Trophoblast cell (in vitro differentiated cells and primary cell): ENCODE measurements around the gene ZNF518B.
A peak's percentile ranks its signal among the peaks of the same experiment; 100 is the strongest.

Experiments
- DNase-seq, 2 donors: peaks; one replicate each; pipeline ENCODE4 v3.0.0-alpha.2; 2016
- H2AFZ ChIP-seq: 2 replicates; pipeline ENCODE4 v1.6.1; 2013; ENCODE audit warnings: low read length, moderate library complexity, mild to moderate bottlenecking; ENCODE audit not compliant: insufficient read depth, poor library complexity
- H2AK5ac ChIP-seq: 2 replicates; pipeline ENCODE4 v1.6.1; 2013; ENCODE audit warnings: mild to moderate bottlenecking, low read length
- H2BK120ac ChIP-seq: 2 replicates; pipeline ENCODE4 v1.6.1; 2013; ENCODE audit warnings: low read length, mild to moderate bottlenecking, moderate library complexity; ENCODE audit not compliant: insufficient read depth, poor library complexity
- H2BK12ac ChIP-seq: 2 replicates; pipeline ENCODE4 v1.6.1; 2013; ENCODE audit warnings: mild to moderate bottlenecking, low read length, moderate library complexity
- H2BK5ac ChIP-seq: 2 replicates; pipeline ENCODE4 v1.6.1; 2013; ENCODE audit warnings: low read length, low read depth, moderate library complexity, mild to moderate bottlenecking; ENCODE audit not compliant: poor library complexity
- H3K14ac ChIP-seq: 2 replicates; pipeline ENCODE4 v1.6.1; 2013; ENCODE audit warnings: mild to moderate bottlenecking, low read length
- H3K18ac ChIP-seq: 2 replicates; pipeline ENCODE4 v1.6.1; 2013; ENCODE audit warnings: mild to moderate bottlenecking, low read length
- H3K23ac ChIP-seq: 2 replicates; pipeline ENCODE4 v1.6.1; 2013; ENCODE audit warnings: low read length
- H3K27ac ChIP-seq: 2 replicates; pipeline ENCODE4 v1.5.1; 2013; ENCODE audit warnings: low read depth, mild to moderate bottlenecking, inconsistent platforms, low read length, moderate library complexity
- H3K27me3 ChIP-seq: 2 replicates; pipeline ENCODE4 v1.6.1; 2013; ENCODE audit warnings: inconsistent platforms, mild to moderate bottlenecking, low read length, moderate library complexity; ENCODE audit not compliant: insufficient read depth
- H3K36me3 ChIP-seq, 2 experiments: 1 replicate in 1 of 2; 2 replicates in 1 of 2; pipeline ENCODE4 v1.6.1; 2013; ENCODE audit warnings: low read length in 2 of 2, mild to moderate bottlenecking in 2 of 2, moderate library complexity in 1 of 2; ENCODE audit not compliant: insufficient read depth in 2 of 2, control insufficient read depth in 1 of 2
- H3K4ac ChIP-seq: 2 replicates; pipeline ENCODE4 v1.6.1; 2013; ENCODE audit warnings: low read depth, mild to moderate bottlenecking, low read length, moderate library complexity
- H3K4me1 ChIP-seq, 2 experiments: 1 replicate in 1 of 2; 2 replicates in 1 of 2; pipeline ENCODE4 v1.6.1; 2013; ENCODE audit warnings: low read length in 2 of 2, mild to moderate bottlenecking in 2 of 2, moderate library complexity in 1 of 2; ENCODE audit not compliant: insufficient read depth in 2 of 2, control insufficient read depth in 1 of 2
- H3K4me2 ChIP-seq: 2 replicates; pipeline ENCODE4 v1.6.1; 2013; ENCODE audit warnings: inconsistent platforms, mild to moderate bottlenecking, low read length, moderate library complexity
- H3K4me3 ChIP-seq: 2 replicates; pipeline ENCODE4 v1.5.1; 2013; ENCODE audit warnings: mild to moderate bottlenecking, low read depth, low read length, inconsistent platforms
- H3K79me1 ChIP-seq: one replicate; pipeline ENCODE4 v1.6.1; 2013; ENCODE audit warnings: low read length
- H3K79me2 ChIP-seq: 2 replicates; pipeline ENCODE4 v1.6.1; 2013; ENCODE audit warnings: low read length, mild to moderate bottlenecking; ENCODE audit not compliant: control insufficient read depth, insufficient read depth, poor library complexity
- H3K9ac ChIP-seq: 2 replicates; pipeline ENCODE4 v1.6.1; 2013; ENCODE audit warnings: mild to moderate bottlenecking, low read length
- H3K9me3 ChIP-seq: 2 replicates; pipeline ENCODE4 v1.6.1; 2013; ENCODE audit warnings: low read depth, mild to moderate bottlenecking, control low read depth, inconsistent platforms, low read length; ENCODE audit not compliant: insufficient read depth
- H4K12ac ChIP-seq: 2 replicates; pipeline ENCODE4 v1.6.1; 2013; ENCODE audit warnings: low read depth, mild to moderate bottlenecking, low read length, moderate library complexity
- H4K8ac ChIP-seq: 2 replicates; pipeline ENCODE4 v1.6.1; 2013; ENCODE audit warnings: low read depth, mild to moderate bottlenecking, low read length, moderate library complexity
- H4K91ac ChIP-seq: one replicate; pipeline ENCODE4 v1.6.1; 2013; ENCODE audit warnings: low read depth, mild to moderate bottlenecking, low read length, moderate library complexity
- WGBS: extraction: QIAGEN DNeasy Blood & Tissue Kit; methylation state at CpG from one replicate; pipeline ENCODE4 v1.1.7; 2013; ENCODE audit warnings: missing lambda C conversion rate; ENCODE audit not compliant: insufficient read length, insufficient coverage; ENCODE audit errors: extremely low coverage; 5-methylcytosine and 5-hydroxymethylcytosine counted together

ZNF518B gene

DNA sequence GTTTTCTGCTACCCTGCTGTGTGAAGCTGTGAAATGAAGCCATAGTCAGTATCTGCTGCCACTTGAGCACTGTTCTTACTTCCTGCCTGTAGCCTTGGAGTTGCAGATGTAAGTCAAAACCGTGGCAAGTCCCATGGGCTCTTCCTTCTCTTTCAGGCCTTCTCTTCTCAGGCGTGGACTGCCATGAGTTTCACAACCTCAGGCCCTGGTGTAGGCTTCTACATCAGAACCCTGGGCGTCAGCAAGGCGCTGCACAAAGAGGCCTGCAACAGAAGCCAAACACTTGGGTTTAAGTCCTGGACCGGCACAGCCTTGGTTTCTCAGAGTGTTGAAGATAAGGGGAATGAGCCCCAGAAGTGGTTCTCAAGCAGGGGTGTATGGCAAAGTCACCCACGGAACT is 2.5 kb downstream of the ZNF518B start:
- H4K91ac ChIP-seq, result no peak overlapping the region
- H2BK12ac ChIP-seq, result no peak overlapping the region
- no peak overlapping the region for H2AK5ac ChIP-seq
- DNase-seq, result no peak
- no peak overlapping the region for H3K23ac ChIP-seq
- H2BK5ac ChIP-seq, result no peak overlapping the region
- no peak overlapping the region for H4K12ac ChIP-seq
- no peak overlapping the region for H2AFZ ChIP-seq
- H4K8ac ChIP-seq, result no peak overlapping the region
- H3K36me3 ChIP-seq, result peaks cover 14 to 31% of the 10 kb centered on the region in 2 experiments
- no peak overlapping the region for H2BK120ac ChIP-seq
- peak overlapping the region; percentile 10 for H3K4ac ChIP-seq
- H3K4me2 ChIP-seq, result no peak overlapping the region
- H3K9ac ChIP-seq, result no peak overlapping the region
- peaks cover 8% of the 10 kb centered on the region for H3K9me3 ChIP-seq
- peaks cover 4% of the 10 kb centered on the region for H3K79me2 ChIP-seq
- H3K18ac ChIP-seq, result no peak overlapping the region
- no CpG with 5 or more reads among the region's 6 CpGs for WGBS
- H3K79me1 ChIP-seq, result peaks cover 10% of the 10 kb centered on the region
- H3K4me1 ChIP-seq, result peaks cover 2 to 10% of the 10 kb centered on the region in 2 experiments
- no peak overlapping the region for H3K27ac ChIP-seq
- H3K4me3 ChIP-seq, result no peak overlapping the region
- H3K14ac ChIP-seq, result no peak overlapping the region
- H3K27me3 ChIP-seq, result no peaks in the 10 kb centered on the region

DNA sequence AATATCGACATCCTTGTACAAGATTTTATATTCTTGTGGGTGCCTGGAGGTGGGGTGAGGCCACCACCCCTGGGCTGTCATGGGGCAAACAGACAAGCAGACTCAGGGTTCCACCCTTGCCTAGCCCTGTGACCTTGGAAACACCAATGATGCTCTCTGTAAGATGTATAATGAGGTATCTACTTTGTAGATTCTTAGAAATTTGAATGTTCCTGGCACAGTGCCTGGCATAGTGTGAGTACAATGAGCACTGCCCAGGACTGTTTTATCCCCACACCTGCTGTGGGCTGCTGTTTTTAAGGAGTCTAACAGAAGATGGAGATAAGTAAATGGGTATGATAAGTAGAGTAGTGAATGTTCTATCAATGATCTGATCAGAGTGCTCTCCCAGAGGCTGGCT is 3.1 kb downstream of the ZNF518B start:
- Histone ChIP-seq H2BK5ac (no peak overlapping the region), H4K12ac (no peak overlapping the region), H3K4me2 (no peak overlapping the region), H3K23ac (no peak overlapping the region), H3K14ac (no peak overlapping the region), H3K18ac (no peak overlapping the region), H3K4me3 (no peak overlapping the region), H4K91ac (no peak overlapping the region), H3K4ac (no peak overlapping the region), H3K79me1 (peaks cover 10% of the 10 kb centered on the region), H3K4me1 (peaks cover 2 to 10% of the 10 kb centered on the region in 2 experiments), H4K8ac (no peak overlapping the region), H3K36me3 (peaks cover 14 to 31% of the 10 kb centered on the region in 2 experiments), H3K27ac (no peak overlapping the region), H3K79me2 (peaks cover 4% of the 10 kb centered on the region), H2BK120ac (no peak overlapping the region), H3K27me3 (no peaks in the 10 kb centered on the region), H2AFZ (no peak overlapping the region), H3K9ac (no peak overlapping the region), H2AK5ac (no peak overlapping the region), H3K9me3 (peaks cover 8% of the 10 kb centered on the region), H2BK12ac (no peak overlapping the region)
- DNase-seq, result no peak
- no CpG with 5 or more reads among the region's 1 CpG for WGBS

DNA sequence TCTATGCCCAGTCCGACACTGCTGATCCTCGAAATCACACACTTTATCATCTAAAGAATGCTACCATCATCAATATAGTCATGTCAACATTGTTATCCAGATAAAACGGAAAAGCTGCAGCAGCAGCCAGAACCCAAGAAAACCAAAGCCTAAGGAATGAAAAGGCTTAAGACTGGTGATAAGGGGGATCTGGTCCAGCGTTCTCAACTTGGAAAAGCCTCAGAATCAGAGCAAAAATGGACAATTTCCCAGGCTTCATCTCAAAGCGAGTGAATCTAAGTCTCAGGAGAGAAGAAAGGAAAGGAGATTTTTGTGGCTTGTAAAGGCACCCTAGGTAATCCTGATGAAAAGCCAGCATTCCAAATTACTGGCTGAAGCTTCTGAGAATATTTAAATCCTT is 8.2 kb downstream of the ZNF518B start:
- Histone ChIP-seq H3K23ac (no peak overlapping the region), H3K79me2 (peaks cover 1% of the 10 kb centered on the region), H3K79me1 (no peaks in the 10 kb centered on the region), H3K14ac (no peak overlapping the region), H3K27ac (no peak overlapping the region), H4K91ac (no peak overlapping the region), H2AFZ (no peak overlapping the region), H3K4me3 (no peak overlapping the region), H2BK12ac (no peak overlapping the region), H2BK120ac (no peak overlapping the region), H2AK5ac (no peak overlapping the region), H4K8ac (no peak overlapping the region), H3K36me3 (peaks cover 21 to 55% of the 10 kb centered on the region in 2 experiments), H3K9ac (no peak overlapping the region), H3K4ac (no peak overlapping the region), H3K18ac (no peak overlapping the region), H3K9me3 (peaks cover 2% of the 10 kb centered on the region), H3K4me2 (no peak overlapping the region), H3K27me3 (no peaks in the 10 kb centered on the region), H4K12ac (no peak overlapping the region), H3K4me1 (no peaks in the 10 kb centered on the region), H2BK5ac (no peak overlapping the region)
- no peak for DNase-seq
- no CpG with 5 or more reads among the region's 5 CpGs for WGBS

DNA sequence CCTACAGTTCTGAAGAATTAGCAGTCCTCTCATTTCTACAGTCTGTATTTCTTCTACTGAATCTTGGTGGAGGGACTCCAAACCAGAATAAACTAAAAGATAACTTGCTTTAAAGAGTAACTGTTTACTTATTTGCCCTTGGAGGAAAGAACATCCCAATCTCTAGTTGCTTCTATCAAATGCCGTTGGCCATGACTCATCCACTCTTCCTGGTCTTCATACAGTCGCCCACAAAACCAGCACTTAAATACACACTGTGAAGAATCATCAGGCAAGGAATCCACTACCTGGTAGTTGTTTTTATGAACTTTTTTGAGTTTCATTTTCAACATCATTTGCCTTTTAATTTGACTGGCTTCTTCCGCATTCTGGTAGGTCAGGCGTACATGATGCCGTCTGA is 14.2 kb downstream of the ZNF518B start:
- no peaks in the 10 kb centered on the region for H3K79me1 ChIP-seq
- H3K9me3 ChIP-seq, result peaks cover 4% of the 10 kb centered on the region
- no peak overlapping the region for H2BK5ac ChIP-seq
- H4K12ac ChIP-seq, result no peak overlapping the region
- H2BK12ac ChIP-seq, result no peak overlapping the region
- H3K4me1 ChIP-seq, result peaks cover 2 to 4% of the 10 kb centered on the region in 2 experiments
- no peaks in the 10 kb centered on the region for H3K79me2 ChIP-seq
- no peak overlapping the region for H3K27ac ChIP-seq
- no peak overlapping the region for H3K23ac ChIP-seq
- H4K8ac ChIP-seq, result no peak overlapping the region
- H3K4ac ChIP-seq, result no peak overlapping the region
- no peak overlapping the region for H3K4me2 ChIP-seq
- H3K36me3 ChIP-seq, result peaks cover 12 to 37% of the 10 kb centered on the region in 2 experiments
- no CpG with 5 or more reads among the region's 5 CpGs for WGBS
- no peak overlapping the region for H3K4me3 ChIP-seq
- no peak overlapping the region for H2AK5ac ChIP-seq
- H2AFZ ChIP-seq, result no peak overlapping the region
- no peak overlapping the region for H3K14ac ChIP-seq
- H2BK120ac ChIP-seq, result no peak overlapping the region
- H3K27me3 ChIP-seq, result no peaks in the 10 kb centered on the region
- no peak overlapping the region for H4K91ac ChIP-seq
- no peak for DNase-seq
- no peak overlapping the region for H3K9ac ChIP-seq
- no peak overlapping the region for H3K18ac ChIP-seq
